Muscle layer of colon (tissue), 2 donors: ENCODE measurements around the gene MORC4.
"Not testable (repeated sequence)": the region's sequence is repeated elsewhere in the genome, so short reads cannot be mapped to it uniquely, and the experiment has no call there.

Source experiments
- H3K27ac ChIP-seq: one replicate; pipeline ENCODE4 v1.7.0; 2013; ENCODE audit warnings: low read depth, mild to moderate bottlenecking, low read length, moderate library complexity
- H3K27me3 ChIP-seq, 2 donors: one replicate each; pipeline ENCODE4 v1.7.0; 2013; ENCODE audit warnings: low read length in 2 of 2, mild to moderate bottlenecking in 2 of 2; ENCODE audit not compliant: insufficient read depth in 2 of 2, control insufficient read depth in 1 of 2
- H3K36me3 ChIP-seq: one replicate; pipeline ENCODE4 v1.7.0; 2013; ENCODE audit warnings: mild to moderate bottlenecking, low read length; ENCODE audit not compliant: insufficient read depth
- H3K4me1 ChIP-seq: one replicate; pipeline ENCODE4 v1.7.0; 2013; ENCODE audit warnings: mild to moderate bottlenecking, low read length; ENCODE audit not compliant: insufficient read depth
- H3K4me3 ChIP-seq, 2 donors: one replicate each; pipeline ENCODE4 v1.7.0; 2013; ENCODE audit warnings: low read length in 2 of 2, low read depth in 1 of 2, mild to moderate bottlenecking in 1 of 2, moderate library complexity in 1 of 2
- H3K9ac ChIP-seq: one replicate; pipeline ENCODE4 v1.7.0; 2013; ENCODE audit warnings: low read length
- H3K9me3 ChIP-seq: one replicate; pipeline ENCODE4 v1.7.0; 2013; ENCODE audit warnings: mild to moderate bottlenecking, low read length
- donor health status: abdominal sarcoma.
- donor health status: Adenocarcinoma of cecum.

The MORC4 gene

DNA sequence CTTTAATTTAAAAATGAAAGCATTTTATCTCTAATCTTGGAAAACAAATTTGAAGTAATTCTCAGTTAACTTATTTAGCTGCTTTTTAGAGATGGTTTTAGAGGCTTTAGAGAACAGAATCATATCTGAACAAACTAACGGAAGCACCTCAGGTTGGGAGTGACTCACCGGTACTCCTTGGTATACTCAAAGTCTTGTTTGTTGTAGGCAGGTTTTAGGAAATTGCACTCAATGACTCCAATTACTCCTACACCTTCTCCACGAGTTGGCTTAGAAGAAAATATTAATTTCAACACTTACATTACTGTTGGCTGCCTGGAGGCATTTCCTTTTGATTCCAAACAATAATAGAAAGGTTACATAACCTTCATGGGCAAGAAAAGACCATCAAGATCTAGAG, 23.6 kb downstream of the MORC4 start:
- H3K4me1 ChIP-seq, result no peaks in the 10 kb centered on the region
- no peaks in the 10 kb centered on the region for H3K27me3 ChIP-seq
- H3K9ac ChIP-seq, result no peak overlapping the region
- no peak overlapping the region for H3K27ac ChIP-seq
- no peaks in the 10 kb centered on the region for H3K36me3 ChIP-seq
- no peak overlapping the region for H3K4me3 ChIP-seq
- H3K9me3 ChIP-seq, result no peaks in the 10 kb centered on the region

DNA sequence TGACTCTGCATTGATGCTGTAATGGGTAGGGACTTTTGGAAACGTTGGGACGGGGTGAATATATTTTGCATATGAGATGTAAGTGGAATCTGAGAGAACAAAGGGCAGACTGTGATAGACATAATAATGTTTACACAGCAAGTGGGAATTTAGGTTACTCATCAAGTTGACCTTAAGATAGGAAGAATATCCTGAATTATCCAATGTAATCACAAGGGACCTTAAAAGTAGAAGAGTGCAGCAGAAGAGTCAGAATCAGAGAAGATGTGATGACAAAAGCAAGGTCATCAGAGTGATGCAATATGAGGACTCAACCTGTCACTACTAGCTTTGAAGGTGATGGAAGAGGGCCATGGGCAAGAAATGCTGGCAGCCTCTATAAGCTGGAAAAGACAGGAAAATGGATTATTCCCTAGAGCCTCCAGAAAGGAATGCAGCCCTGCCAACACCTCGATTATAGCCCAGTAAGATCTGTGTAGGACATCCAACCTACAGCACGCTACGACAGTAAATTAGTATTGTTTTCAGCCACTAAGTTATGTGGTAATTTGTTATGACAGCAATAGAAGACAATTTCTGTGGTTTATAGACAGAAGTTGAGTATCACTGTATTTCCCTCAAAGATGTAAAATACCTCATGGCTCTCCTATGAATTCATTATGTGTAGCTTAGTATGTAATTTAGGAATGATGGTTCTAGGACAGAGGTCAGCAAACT, 26.4 kb downstream of the MORC4 start:
- Histone ChIP-seq H3K9ac (no peak overlapping the region), H3K9me3 (no peaks in the 10 kb centered on the region), H3K27ac (no peak overlapping the region), H3K36me3 (no peaks in the 10 kb centered on the region), H3K4me1 (no peaks in the 10 kb centered on the region), H3K4me3 (no peak overlapping the region), H3K27me3 (no peaks in the 10 kb centered on the region)

DNA sequence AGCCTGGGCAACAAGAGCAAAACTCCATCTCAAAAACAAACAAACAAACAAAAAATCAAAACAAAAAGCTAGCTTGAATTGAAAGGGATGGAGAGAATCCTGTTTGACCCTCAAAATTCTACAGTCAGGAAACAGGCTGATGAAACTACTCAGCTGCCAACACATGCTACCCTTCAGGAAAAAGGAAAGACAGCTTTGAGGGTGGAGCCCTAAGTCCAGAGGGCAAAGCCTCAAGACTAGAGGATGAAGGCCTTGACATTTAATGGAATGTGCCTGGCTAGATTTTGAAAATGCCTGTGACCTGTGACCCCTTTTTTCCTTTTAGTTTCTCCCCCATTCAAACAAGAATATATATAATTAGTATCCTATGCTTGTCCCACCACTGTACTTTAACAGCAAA, 27.1 kb downstream of the MORC4 start:
- no peak overlapping the region for H3K4me3 ChIP-seq
- no peaks in the 10 kb centered on the region for H3K9me3 ChIP-seq
- no peak overlapping the region for H3K27ac ChIP-seq
- no peaks in the 10 kb centered on the region for H3K27me3 ChIP-seq
- no peaks in the 10 kb centered on the region for H3K4me1 ChIP-seq
- H3K9ac ChIP-seq, result no peak overlapping the region
- H3K36me3 ChIP-seq, result no peaks in the 10 kb centered on the region

DNA sequence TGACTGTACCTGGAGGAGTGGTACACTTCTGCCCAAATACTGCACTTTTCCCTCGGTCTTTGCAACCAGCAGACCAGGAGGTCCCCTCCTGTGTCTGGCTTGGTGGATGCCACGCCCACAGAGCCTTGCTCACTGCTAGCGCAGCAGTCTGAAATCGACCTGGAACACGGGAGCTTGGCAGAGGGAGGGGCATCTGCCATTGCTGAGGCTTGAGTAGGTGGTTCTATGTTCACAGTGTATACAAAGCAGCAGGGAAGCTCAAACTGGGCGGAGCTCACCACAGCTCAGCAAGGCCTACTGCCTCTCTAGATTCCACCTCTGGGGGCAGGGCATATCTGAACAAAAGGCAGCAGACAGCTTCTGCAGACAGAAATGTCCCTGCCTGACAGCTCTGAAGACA, 33.5 kb downstream of the MORC4 start:
- H3K9me3 ChIP-seq, H3K27me3 ChIP-seq, H3K36me3 ChIP-seq, H3K4me3 ChIP-seq, H3K9ac ChIP-seq, H3K4me1 ChIP-seq, H3K27ac ChIP-seq: not testable (repeated sequence)

DNA sequence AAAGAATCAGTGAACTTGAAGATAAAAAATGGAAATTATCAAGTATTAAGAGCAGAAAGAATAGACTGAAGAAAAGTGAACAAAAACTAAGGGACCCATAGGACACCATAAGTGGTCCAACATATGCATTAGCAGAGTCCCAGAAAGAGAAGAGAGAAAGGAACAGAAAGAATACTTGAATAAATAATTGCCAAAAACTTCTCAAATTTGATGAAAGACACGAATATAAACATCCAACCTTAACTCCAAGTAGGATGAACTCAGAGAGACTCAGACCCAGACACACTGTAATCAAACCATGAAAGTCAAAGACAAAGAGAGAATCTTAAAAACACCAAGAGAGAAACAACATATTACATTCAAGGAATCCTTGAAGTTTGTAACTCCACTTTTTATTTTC, 35.7 kb downstream of the MORC4 start:
- Histone ChIP-seq H3K27ac (no peak overlapping the region), H3K9ac (no peak overlapping the region), H3K4me1 (no peaks in the 10 kb centered on the region), H3K4me3 (no peak overlapping the region), H3K27me3 (no peaks in the 10 kb centered on the region), H3K36me3 (no peaks in the 10 kb centered on the region), H3K9me3 (no peaks in the 10 kb centered on the region)

DNA sequence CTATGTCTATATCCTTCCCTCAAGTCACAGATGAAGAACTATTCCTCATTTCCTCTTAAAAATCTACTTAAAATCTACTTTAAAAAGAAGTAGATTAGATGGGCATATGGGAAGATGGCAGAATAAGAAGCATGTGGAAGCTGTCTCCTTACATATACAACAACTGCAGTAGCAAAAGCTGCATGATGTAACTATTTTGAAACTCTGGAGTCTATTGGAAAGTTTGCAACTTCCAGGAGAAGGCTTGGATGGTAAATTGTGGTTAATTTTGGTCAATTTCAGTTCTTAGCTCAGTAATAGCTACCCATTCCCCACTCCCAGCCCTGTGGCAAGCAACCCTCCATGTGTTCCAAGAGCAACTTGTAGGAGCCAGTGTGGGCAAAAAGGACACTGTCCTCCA, 36.9 kb downstream of the MORC4 start:
- Histone ChIP-seq H3K9ac (no peak overlapping the region), H3K4me1 (no peaks in the 10 kb centered on the region), H3K9me3 (no peaks in the 10 kb centered on the region), H3K4me3 (no peak overlapping the region), H3K27ac (no peak overlapping the region), H3K36me3 (no peaks in the 10 kb centered on the region), H3K27me3 (no peaks in the 10 kb centered on the region)

DNA sequence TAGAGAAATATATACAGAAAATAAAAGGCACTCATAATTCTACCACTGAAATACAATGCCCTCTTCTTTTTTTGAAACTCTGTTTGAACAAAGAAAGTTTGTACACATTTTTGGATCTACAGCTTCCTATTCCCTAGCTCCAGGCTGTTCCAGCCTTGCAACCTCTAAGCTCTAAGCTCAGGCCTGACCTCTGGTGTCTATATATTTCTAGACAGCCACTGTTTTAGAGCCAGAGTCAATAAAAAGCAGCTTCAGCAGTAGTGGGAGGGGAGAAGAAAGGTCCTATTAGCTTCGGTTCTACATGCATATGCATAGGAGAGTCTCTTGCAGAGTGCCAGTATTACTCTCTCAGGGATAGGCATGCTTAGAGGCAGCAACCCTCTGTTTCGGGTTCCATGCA, 40.1 kb downstream of the MORC4 start:
- Histone ChIP-seq H3K27ac (no peak overlapping the region), H3K9ac (no peak overlapping the region), H3K36me3 (peaks cover 3% of the 10 kb centered on the region), H3K9me3 (no peaks in the 10 kb centered on the region), H3K27me3 (no peaks in the 10 kb centered on the region), H3K4me3 (no peak overlapping the region), H3K4me1 (no peaks in the 10 kb centered on the region)

DNA sequence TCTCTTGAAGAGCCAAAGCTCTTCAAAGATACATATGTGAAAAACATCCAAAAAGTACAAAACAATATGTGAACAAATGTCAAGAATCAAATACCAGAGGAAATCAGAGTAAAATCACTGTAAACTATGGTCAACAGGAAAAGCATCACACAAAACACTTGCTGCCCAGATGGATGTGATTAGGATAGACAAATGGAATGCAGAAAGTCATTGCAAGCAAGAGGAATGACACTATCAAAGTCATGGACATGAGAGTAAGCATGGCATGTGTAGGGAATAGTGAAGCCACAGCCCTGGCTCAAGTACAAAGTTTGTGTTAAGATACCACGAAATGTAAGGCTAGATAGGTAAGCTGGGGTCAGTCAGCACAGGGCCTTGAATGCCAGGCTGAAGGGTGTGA, 42.2 kb downstream of the MORC4 start:
- H3K27me3 ChIP-seq, result no peaks in the 10 kb centered on the region
- H3K9me3 ChIP-seq, result no peaks in the 10 kb centered on the region
- H3K4me1 ChIP-seq, result no peaks in the 10 kb centered on the region
- H3K9ac ChIP-seq, result no peak overlapping the region
- H3K36me3 ChIP-seq, result peaks cover 3% of the 10 kb centered on the region
- H3K4me3 ChIP-seq, result no peak overlapping the region
- no peak overlapping the region for H3K27ac ChIP-seq

DNA sequence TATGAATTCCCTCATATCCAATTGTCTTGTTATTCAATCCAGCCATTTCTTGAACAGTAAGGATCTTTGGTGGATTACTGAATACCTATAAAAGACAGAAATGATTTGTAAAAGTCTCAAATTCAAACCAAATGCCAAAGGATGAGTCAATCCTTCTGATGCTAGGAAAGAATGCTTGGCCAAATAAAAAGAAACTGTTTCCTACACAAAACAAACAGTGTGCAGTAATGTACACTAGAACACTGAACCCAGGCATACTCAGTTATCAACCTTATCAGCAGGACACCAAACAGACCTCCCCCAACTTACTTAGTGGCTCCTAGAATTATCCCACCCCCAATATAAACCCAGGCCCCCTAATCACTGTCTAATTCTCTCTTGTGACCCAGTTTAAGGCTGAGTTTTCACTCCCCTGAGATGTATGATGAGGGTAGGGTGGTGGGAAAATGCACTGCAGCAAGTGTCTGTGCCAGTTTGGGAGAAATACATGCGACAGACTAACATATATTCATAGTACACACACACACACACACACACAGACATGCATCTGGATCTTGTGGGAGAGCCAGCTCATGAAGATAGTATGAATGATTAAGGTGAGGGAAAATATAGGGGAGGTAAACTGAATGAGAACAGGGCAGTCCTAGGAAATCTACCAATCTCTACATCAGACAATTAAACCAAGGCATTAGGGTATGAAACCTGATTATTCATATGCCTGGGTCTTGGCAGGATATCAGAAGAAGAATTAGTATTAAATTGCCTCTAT, 44.8 kb downstream of the MORC4 start:
- H3K27me3 ChIP-seq, result no peaks in the 10 kb centered on the region
- H3K4me3 ChIP-seq, result no peak overlapping the region
- peaks cover 3% of the 10 kb centered on the region for H3K36me3 ChIP-seq
- H3K27ac ChIP-seq, result no peak overlapping the region
- H3K4me1 ChIP-seq, result no peaks in the 10 kb centered on the region
- no peak overlapping the region for H3K9ac ChIP-seq
- H3K9me3 ChIP-seq, result no peaks in the 10 kb centered on the region

DNA sequence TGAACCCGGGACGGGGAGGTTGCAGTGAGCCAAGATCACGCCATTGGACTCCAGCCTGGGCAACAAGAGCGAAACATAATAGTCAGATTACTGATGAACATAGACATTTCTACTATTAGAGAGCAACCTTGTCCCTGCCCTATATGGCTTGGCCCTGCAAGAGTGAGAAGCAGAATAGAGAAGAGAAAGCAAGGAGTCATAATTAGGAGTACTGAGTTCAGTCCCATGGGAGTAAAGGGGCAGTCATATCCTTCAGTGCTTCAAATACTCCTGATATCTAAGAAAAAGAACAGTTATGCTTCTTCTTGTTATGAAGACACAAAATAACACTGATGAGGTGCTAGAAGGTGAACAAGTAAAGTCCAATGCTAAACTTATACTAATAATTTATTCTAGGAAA, 46.0 kb downstream of the MORC4 start:
- H3K36me3 ChIP-seq, result peaks cover 3% of the 10 kb centered on the region
- H3K9me3 ChIP-seq, result no peaks in the 10 kb centered on the region
- H3K27me3 ChIP-seq, result no peaks in the 10 kb centered on the region
- H3K9ac ChIP-seq, result no peak overlapping the region
- no peak overlapping the region for H3K4me3 ChIP-seq
- no peak overlapping the region for H3K27ac ChIP-seq
- no peaks in the 10 kb centered on the region for H3K4me1 ChIP-seq

DNA sequence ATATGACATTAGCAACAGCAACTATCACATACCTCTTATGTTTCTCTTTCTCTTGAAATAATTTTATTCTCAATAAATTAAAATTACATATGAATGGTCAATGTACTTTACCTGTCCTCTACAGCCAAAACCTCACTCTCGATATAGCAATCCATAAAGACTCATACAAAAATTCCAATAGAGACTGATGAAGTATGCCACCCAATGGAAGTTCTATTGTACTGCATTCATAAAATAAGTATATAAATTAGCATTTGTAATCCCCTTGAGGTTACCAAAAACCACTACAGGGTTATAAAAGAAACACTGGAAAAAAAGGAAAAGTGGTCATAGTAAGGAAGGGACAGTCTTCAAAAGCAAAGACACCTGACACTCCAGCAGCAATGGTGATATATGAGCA, 47.0 kb downstream of the MORC4 start:
- Histone ChIP-seq H3K36me3 (peaks cover 3% of the 10 kb centered on the region), H3K27me3 (no peaks in the 10 kb centered on the region), H3K4me3 (no peak overlapping the region), H3K4me1 (no peaks in the 10 kb centered on the region), H3K9ac (no peak overlapping the region), H3K27ac (no peak overlapping the region), H3K9me3 (no peaks in the 10 kb centered on the region)

DNA sequence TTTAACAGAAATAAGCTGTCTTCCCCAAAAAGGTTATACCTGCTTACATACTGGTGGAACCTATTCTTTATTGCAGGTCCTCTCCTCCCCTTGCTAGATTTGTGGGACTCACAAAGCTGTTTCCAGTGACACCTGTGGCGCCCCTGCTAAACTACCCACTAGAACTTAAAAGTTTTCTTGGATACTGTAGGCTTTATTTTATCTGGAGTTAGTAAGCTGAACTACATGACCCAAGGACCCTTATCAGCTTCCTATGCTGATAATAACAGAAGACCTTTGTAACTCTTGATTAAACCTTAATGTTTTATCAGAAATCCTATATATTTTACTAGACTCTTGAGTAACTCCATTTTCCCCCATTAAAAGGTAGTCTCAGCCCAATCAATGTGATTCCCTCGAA, 47.5 kb downstream of the MORC4 start:
- H3K36me3 ChIP-seq, result peaks cover 3% of the 10 kb centered on the region
- no peak overlapping the region for H3K9ac ChIP-seq
- H3K4me3 ChIP-seq, result no peak overlapping the region
- no peak overlapping the region for H3K27ac ChIP-seq
- no peaks in the 10 kb centered on the region for H3K9me3 ChIP-seq
- no peaks in the 10 kb centered on the region for H3K27me3 ChIP-seq
- H3K4me1 ChIP-seq, result no peaks in the 10 kb centered on the region
